GM18909 (cell line): ENCODE data around the gene KRTAP5-4.
"Not testable (repeated sequence)": the region's sequence is repeated elsewhere in the genome, so short reads cannot be mapped to it uniquely, and the experiment has no call there.

Source experiments
- ATAC-seq: cut with Tn5 transposase; IDR thresholded peaks from one replicate; pipeline ENCODE4 v1.9.1; 2021; ENCODE audit warnings: mild to moderate bottlenecking; ENCODE audit not compliant: unreplicated experiment, poor library complexity

The KRTAP5-4 gene

GRCh38 chr11:1622086-1622485 lies at the start of gene KRTAP5-4:
Gene KRTAP5-4 (minus strand): TSS chr11:1622138. CDS start chr11:1622093, 45 bp downstream.
- ATAC-seq, result no peak

- ATAC-seq, result no peak
Measured at GRCh38 chr11:1671658-1672057, 49.7 kb upstream of the KRTAP5-4 start.

GRCh38 chr11:1670905-1671371 lies 49.0 kb upstream of the KRTAP5-4 start:
- ATAC-seq, result no peak

GRCh38 chr11:1670457-1670856 lies 48.5 kb upstream of the KRTAP5-4 start:
- ATAC-seq, result not testable (repeated sequence)

- ATAC-seq, result no peak
Measured at GRCh38 chr11:1669546-1670218, 47.7 kb upstream of the KRTAP5-4 start.

GRCh38 chr11:1668911-1669473 lies 47.1 kb upstream of the KRTAP5-4 start:
- ATAC-seq, result no peak

DNA sequence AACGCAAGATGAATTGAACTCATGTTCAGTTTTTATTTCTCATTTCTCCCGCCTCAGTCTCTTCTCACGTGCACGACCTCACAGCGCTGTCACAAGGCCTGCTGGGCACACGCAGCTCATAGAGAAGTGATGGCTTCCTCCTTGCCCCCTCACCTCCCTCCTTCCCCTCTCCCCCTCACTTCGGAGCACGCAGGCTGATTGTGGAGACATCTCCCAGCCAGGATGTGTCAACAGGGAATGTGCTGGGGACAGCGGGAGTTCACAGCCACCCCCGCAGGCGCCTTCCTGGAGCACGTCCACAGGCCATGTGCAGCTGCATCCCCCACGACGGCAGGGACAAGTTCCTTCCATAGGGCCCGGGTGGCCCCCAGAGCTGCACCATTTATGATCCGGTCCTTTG lies 46.0 kb upstream of the KRTAP5-4 start:
- ATAC-seq, result no peak

GRCh38 chr11:1667121-1667850 lies 45.3 kb upstream of the KRTAP5-4 start:
- ATAC-seq, result no peak

- ATAC-seq, result no peak
Measured at GRCh38 chr11:1665313-1665712, 43.4 kb upstream of the KRTAP5-4 start.

- ATAC-seq, result not testable (repeated sequence)
Measured at GRCh38 chr11:1662699-1663283, 40.9 kb upstream of the KRTAP5-4 start.

GRCh38 chr11:1661454-1662269 lies 39.7 kb upstream of the KRTAP5-4 start:
- not testable (repeated sequence) for ATAC-seq

GRCh38 chr11:1660111-1660867 lies 38.4 kb upstream of the KRTAP5-4 start:
- ATAC-seq, result no peak

- no peak for ATAC-seq
Measured at GRCh38 chr11:1659506-1659905, 37.6 kb upstream of the KRTAP5-4 start.

- ATAC-seq, result no peak
Measured at GRCh38 chr11:1656670-1657069, 34.7 kb upstream of the KRTAP5-4 start.

GRCh38 chr11:1656061-1656441 lies 34.1 kb upstream of the KRTAP5-4 start:
- ATAC-seq, result no peak

DNA sequence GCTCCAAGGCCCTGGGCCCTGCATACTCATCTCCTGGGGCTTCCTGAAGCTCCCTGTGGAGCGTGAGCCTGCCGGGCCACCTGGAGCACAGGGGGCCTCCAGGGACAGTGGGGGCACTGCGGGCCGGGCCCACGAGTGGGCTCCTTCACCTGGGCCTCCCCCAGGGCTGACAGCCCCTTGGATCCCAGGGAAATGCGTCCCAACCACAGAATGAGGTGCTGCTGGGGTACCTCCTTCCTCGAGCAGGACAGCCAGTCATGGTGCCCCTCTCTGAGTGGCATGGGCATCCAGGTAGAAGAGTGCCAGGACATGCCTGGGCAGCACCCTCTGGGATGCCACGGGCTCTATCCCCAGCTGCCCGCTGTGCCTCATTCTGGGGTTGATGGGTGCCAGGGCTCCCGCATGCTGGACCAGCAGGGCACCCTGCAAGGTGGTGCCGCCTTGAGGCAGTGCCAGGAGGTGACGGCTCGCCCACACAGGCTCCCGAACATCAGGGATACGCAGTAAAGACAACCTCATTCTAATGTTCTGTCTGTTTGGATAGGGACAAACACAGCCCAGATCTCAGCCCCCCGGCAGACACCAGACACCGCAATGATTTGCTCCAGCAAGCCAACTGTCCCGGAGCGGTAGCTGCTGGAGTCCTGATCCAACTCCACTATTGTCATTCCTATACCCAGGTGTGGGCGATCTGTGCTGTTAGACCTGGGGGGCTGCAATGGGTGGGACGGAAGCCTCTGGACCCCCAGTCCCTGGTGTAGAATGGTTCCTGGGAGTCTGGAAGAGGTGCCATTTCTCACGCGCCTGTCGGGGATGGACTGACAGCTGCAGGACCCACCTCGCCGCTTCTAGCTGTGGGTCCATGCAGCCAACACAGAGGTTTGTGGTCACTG lies 33.5 kb upstream of the KRTAP5-4 start:
- ATAC-seq, result no peak

DNA sequence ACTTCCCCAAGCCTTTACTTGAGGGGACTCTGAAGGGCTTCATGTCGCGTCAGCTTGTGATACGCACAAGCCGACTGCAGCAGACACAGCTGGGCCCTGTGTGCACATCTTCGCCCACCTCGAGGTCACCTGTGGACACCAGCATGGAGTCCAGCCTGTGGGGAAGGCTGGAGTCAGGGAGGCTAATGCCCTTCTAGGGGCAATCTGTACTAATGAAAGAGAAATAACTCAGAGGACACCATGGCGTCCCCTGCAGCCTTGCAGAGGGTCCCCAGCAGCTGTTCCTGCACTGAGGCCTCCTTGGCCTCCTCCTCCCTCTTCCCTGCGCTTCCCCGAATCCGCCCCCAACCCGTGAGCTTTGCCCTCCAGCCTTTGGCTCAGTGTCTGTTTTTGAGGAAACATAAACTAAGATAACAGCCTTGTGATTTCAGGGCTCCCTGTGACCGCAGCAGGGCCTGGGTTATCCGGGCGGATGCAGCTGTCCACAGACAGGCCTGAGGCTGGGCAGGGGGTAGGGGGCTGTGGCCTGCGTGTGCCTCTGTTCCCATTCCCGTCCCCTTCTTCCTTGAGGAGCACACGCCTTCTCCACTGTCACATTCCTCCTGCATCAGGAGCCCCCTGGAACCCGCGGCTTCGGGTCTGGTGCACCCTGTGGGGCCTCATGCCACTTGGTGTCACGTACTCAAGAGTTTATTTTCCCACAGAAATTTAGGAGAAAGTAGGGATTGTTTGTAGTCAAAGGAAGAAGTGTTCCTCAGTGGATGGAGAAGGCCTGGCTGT lies 32.6 kb upstream of the KRTAP5-4 start:
- ATAC-seq, result no peak
